HCT116 (cell line): ENCODE measurements around the gene TSTD2.

Source experiments
- CEBPB ChIP-seq: IDR thresholded peaks from 2 replicates; pipeline ENCODE4 v1.6.1; 2012; ENCODE audit warnings: low read depth
- EZH2phosphoT487 ChIP-seq: fragments of 200-600 bp; IDR thresholded peaks from 2 replicates; pipeline ENCODE4 v1.6.1; 2018; ENCODE audit warnings: antibody characterized with exemption, borderline replicate concordance
- JUND ChIP-seq: IDR thresholded peaks from 2 replicates; pipeline ENCODE4 v1.6.1; 2012
- POLR2A ChIP-seq: IDR thresholded peaks from 2 replicates; pipeline ENCODE4 v1.7.0; 2011; ENCODE audit warnings: borderline replicate concordance; ENCODE audit not compliant: insufficient read depth, insufficient read length; ENCODE audit errors: extremely low read depth
- TF ChIP-seq, protein P1 (sequence below), 3 experiments: fragments of 200-600 bp in 1 of 3; sonication (generic) in 1 of 3; IDR thresholded peaks in 2 of 3; conservative IDR thresholded peaks in 1 of 3; 2 replicates each; pipeline ENCODE4 v1.5.1; 2012 to 2017; ENCODE audit warnings: low read depth in 2 of 3, low read length in 2 of 3, antibody characterized with exemption in 1 of 3, borderline replicate concordance in 1 of 3, control low read depth in 1 of 3, mild to moderate bottlenecking in 1 of 3, mixed read lengths in 1 of 3, mixed run types in 1 of 3, moderate library complexity in 1 of 3; ENCODE audit not compliant: insufficient read depth in 1 of 3
- TF ChIP-seq, protein P2 (sequence below): IDR thresholded peaks from 2 replicates; pipeline ENCODE4 v1.6.1; 2012

DNA sequence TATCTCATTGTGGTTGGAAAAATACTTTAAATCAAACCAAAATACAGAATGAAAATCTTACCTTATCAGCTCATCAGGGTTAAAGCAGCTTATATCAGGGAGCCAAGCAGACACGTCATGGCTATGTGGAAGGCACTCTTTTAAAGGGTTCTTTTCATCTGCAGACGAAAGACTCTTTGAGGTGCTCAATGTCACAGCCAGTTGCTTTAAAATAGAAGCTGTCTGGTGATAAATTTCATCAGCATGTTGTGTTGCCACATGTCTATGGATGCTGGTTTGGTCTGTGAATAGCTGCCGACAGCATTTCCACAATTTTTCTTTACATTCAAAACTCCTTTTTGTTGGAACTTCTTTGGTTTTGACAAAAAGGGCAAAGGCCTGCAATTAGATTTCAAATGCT, 7.5 kb downstream of the TSTD2 start:
- TF ChIP-seq, protein P1, sequence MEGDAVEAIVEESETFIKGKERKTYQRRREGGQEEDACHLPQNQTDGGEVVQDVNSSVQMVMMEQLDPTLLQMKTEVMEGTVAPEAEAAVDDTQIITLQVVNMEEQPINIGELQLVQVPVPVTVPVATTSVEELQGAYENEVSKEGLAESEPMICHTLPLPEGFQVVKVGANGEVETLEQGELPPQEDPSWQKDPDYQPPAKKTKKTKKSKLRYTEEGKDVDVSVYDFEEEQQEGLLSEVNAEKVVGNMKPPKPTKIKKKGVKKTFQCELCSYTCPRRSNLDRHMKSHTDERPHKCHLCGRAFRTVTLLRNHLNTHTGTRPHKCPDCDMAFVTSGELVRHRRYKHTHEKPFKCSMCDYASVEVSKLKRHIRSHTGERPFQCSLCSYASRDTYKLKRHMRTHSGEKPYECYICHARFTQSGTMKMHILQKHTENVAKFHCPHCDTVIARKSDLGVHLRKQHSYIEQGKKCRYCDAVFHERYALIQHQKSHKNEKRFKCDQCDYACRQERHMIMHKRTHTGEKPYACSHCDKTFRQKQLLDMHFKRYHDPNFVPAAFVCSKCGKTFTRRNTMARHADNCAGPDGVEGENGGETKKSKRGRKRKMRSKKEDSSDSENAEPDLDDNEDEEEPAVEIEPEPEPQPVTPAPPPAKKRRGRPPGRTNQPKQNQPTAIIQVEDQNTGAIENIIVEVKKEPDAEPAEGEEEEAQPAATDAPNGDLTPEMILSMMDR (IDR thresholded peaks at IDR 0.05 in 2 of 3, conservative IDR thresholded peaks at IDR 0.05 in 1 of 3; ENCODE audit: borderline replicate concordance in 1 of 3, insufficient read depth in 1 of 3, low read depth in 2 of 3, low read length in 2 of 3), result no peak
- TF ChIP-seq CEBPB (no peak), POLR2A (no peak), JUND (no peak), EZH2phosphoT487 (no peak)
- TF ChIP-seq, protein P2, sequence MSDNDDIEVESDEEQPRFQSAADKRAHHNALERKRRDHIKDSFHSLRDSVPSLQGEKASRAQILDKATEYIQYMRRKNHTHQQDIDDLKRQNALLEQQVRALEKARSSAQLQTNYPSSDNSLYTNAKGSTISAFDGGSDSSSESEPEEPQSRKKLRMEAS, result no peak
